ENCODE results near the gene CFAP73. TPM values are rescaled to one million over a fixed set of nuclear protein-coding genes. Genes with fewer than 3 reads are reported as not detected.
"Not testable (repeated sequence)": the region's sequence is repeated elsewhere in the genome, so short reads cannot be mapped to it uniquely, and the experiment has no call there.

CFAP73 gene
- total RNA-seq, 1 donor from 2014 or later, result not detected

GRCh38 chr12:113141716-113142115, 7.8 kb upstream of the CFAP73 start:
- DNase-seq (ENCODE audit: low spot score), result not testable (repeated sequence)

- no peak for DNase-seq (ENCODE audit: low spot score)
Measured at GRCh38 chr12:113142173-113142885, 7.2 kb upstream of the CFAP73 start.

- DNase-seq (ENCODE audit: low spot score), result no peak
Measured at GRCh38 chr12:113142886-113143332, 6.6 kb upstream of the CFAP73 start.

GRCh38 chr12:113143959-113144358, 5.6 kb upstream of the CFAP73 start:
- no peak for DNase-seq (ENCODE audit: low spot score)

- DNase-seq (ENCODE audit: low spot score), result no peak
Measured at GRCh38 chr12:113144806-113145205, 4.7 kb upstream of the CFAP73 start.

GRCh38 chr12:113145720-113146551, 3.6 kb upstream of the CFAP73 start:
- no peak for DNase-seq (ENCODE audit: low spot score)

- no peak for DNase-seq (ENCODE audit: low spot score)
Measured at GRCh38 chr12:113146999-113147398, 2.5 kb upstream of the CFAP73 start.

- no peak for DNase-seq (ENCODE audit: low spot score)
Measured at GRCh38 chr12:113151655-113152054, 2.1 kb downstream of the CFAP73 start.

GRCh38 chr12:113152196-113152834, 2.8 kb downstream of the CFAP73 start:
- DNase-seq (ENCODE audit: low spot score), result no peak

GRCh38 chr12:113152835-113153814, 3.6 kb downstream of the CFAP73 start:
- DNase-seq (ENCODE audit: low spot score), result no peak

- no peak for DNase-seq (ENCODE audit: low spot score)
Measured at GRCh38 chr12:113154351-113154973, 4.9 kb downstream of the CFAP73 start.

- DNase-seq (ENCODE audit: low spot score), result no peak
Measured at GRCh38 chr12:113155060-113155459, 5.5 kb downstream of the CFAP73 start.

GRCh38 chr12:113155646-113156045, 6.1 kb downstream of the CFAP73 start:
- DNase-seq (ENCODE audit: low spot score), result no peak

GRCh38 chr12:113157218-113157859, 7.8 kb downstream of the CFAP73 start:
- no peak for DNase-seq (ENCODE audit: low spot score)

- DNase-seq (ENCODE audit: low spot score), result no peak
Measured at GRCh38 chr12:113158439-113159203, 9.1 kb downstream of the CFAP73 start.

GRCh38 chr12:113159937-113160336, 10.4 kb downstream of the CFAP73 start:
- no peak for DNase-seq (ENCODE audit: low spot score)

- DNase-seq (ENCODE audit: low spot score), result no peak
Measured at GRCh38 chr12:113161415-113162016, 12.0 kb downstream of the CFAP73 start.
